Trophoblast cell (in vitro differentiated cells and primary cell): ENCODE measurements around the gene RTP1.

Experiments
- DNase-seq, 2 donors: peaks; one replicate each; pipeline ENCODE4 v3.0.0-alpha.2; 2016
- H2AFZ ChIP-seq: 2 replicates; pipeline ENCODE4 v1.6.1; 2013; ENCODE audit warnings: low read length, moderate library complexity, mild to moderate bottlenecking; ENCODE audit not compliant: insufficient read depth, poor library complexity
- H2AK5ac ChIP-seq: 2 replicates; pipeline ENCODE4 v1.6.1; 2013; ENCODE audit warnings: mild to moderate bottlenecking, low read length
- H2BK120ac ChIP-seq: 2 replicates; pipeline ENCODE4 v1.6.1; 2013; ENCODE audit warnings: low read length, mild to moderate bottlenecking, moderate library complexity; ENCODE audit not compliant: insufficient read depth, poor library complexity
- H2BK12ac ChIP-seq: 2 replicates; pipeline ENCODE4 v1.6.1; 2013; ENCODE audit warnings: mild to moderate bottlenecking, low read length, moderate library complexity
- H2BK5ac ChIP-seq: 2 replicates; pipeline ENCODE4 v1.6.1; 2013; ENCODE audit warnings: low read length, low read depth, moderate library complexity, mild to moderate bottlenecking; ENCODE audit not compliant: poor library complexity
- H3K14ac ChIP-seq: 2 replicates; pipeline ENCODE4 v1.6.1; 2013; ENCODE audit warnings: mild to moderate bottlenecking, low read length
- H3K18ac ChIP-seq: 2 replicates; pipeline ENCODE4 v1.6.1; 2013; ENCODE audit warnings: mild to moderate bottlenecking, low read length
- H3K23ac ChIP-seq: 2 replicates; pipeline ENCODE4 v1.6.1; 2013; ENCODE audit warnings: low read length
- H3K27ac ChIP-seq: 2 replicates; pipeline ENCODE4 v1.5.1; 2013; ENCODE audit warnings: low read depth, mild to moderate bottlenecking, inconsistent platforms, low read length, moderate library complexity
- H3K27me3 ChIP-seq: 2 replicates; pipeline ENCODE4 v1.6.1; 2013; ENCODE audit warnings: inconsistent platforms, mild to moderate bottlenecking, low read length, moderate library complexity; ENCODE audit not compliant: insufficient read depth
- H3K36me3 ChIP-seq, 2 experiments: 1 replicate in 1 of 2; 2 replicates in 1 of 2; pipeline ENCODE4 v1.6.1; 2013; ENCODE audit warnings: low read length in 2 of 2, mild to moderate bottlenecking in 2 of 2, moderate library complexity in 1 of 2; ENCODE audit not compliant: insufficient read depth in 2 of 2, control insufficient read depth in 1 of 2
- H3K4ac ChIP-seq: 2 replicates; pipeline ENCODE4 v1.6.1; 2013; ENCODE audit warnings: low read depth, mild to moderate bottlenecking, low read length, moderate library complexity
- H3K4me1 ChIP-seq, 2 experiments: 1 replicate in 1 of 2; 2 replicates in 1 of 2; pipeline ENCODE4 v1.6.1; 2013; ENCODE audit warnings: low read length in 2 of 2, mild to moderate bottlenecking in 2 of 2, moderate library complexity in 1 of 2; ENCODE audit not compliant: insufficient read depth in 2 of 2, control insufficient read depth in 1 of 2
- H3K4me2 ChIP-seq: 2 replicates; pipeline ENCODE4 v1.6.1; 2013; ENCODE audit warnings: inconsistent platforms, mild to moderate bottlenecking, low read length, moderate library complexity
- H3K4me3 ChIP-seq: 2 replicates; pipeline ENCODE4 v1.5.1; 2013; ENCODE audit warnings: mild to moderate bottlenecking, low read depth, low read length, inconsistent platforms
- H3K79me1 ChIP-seq: one replicate; pipeline ENCODE4 v1.6.1; 2013; ENCODE audit warnings: low read length
- H3K79me2 ChIP-seq: 2 replicates; pipeline ENCODE4 v1.6.1; 2013; ENCODE audit warnings: low read length, mild to moderate bottlenecking; ENCODE audit not compliant: control insufficient read depth, insufficient read depth, poor library complexity
- H3K9ac ChIP-seq: 2 replicates; pipeline ENCODE4 v1.6.1; 2013; ENCODE audit warnings: mild to moderate bottlenecking, low read length
- H3K9me3 ChIP-seq: 2 replicates; pipeline ENCODE4 v1.6.1; 2013; ENCODE audit warnings: low read depth, mild to moderate bottlenecking, control low read depth, inconsistent platforms, low read length; ENCODE audit not compliant: insufficient read depth
- H4K12ac ChIP-seq: 2 replicates; pipeline ENCODE4 v1.6.1; 2013; ENCODE audit warnings: low read depth, mild to moderate bottlenecking, low read length, moderate library complexity
- H4K8ac ChIP-seq: 2 replicates; pipeline ENCODE4 v1.6.1; 2013; ENCODE audit warnings: low read depth, mild to moderate bottlenecking, low read length, moderate library complexity
- H4K91ac ChIP-seq: one replicate; pipeline ENCODE4 v1.6.1; 2013; ENCODE audit warnings: low read depth, mild to moderate bottlenecking, low read length, moderate library complexity
- WGBS: extraction: QIAGEN DNeasy Blood & Tissue Kit; methylation state at CpG from one replicate; pipeline ENCODE4 v1.1.7; 2013; ENCODE audit warnings: missing lambda C conversion rate; ENCODE audit not compliant: insufficient read length, insufficient coverage; ENCODE audit errors: extremely low coverage; 5-methylcytosine and 5-hydroxymethylcytosine counted together

Gene RTP1

GRCh38 chr3:187162265-187162953 is 34.9 kb upstream of the RTP1 start:
- no peak overlapping the region for H2AFZ ChIP-seq
- H3K9me3 ChIP-seq, result peaks cover 6% of the 10 kb centered on the region
- H3K4ac ChIP-seq, result no peak overlapping the region
- no peak overlapping the region for H4K91ac ChIP-seq
- no peak for DNase-seq
- no CpG with 5 or more reads among the region's 6 CpGs for WGBS
- H3K18ac ChIP-seq, result no peak overlapping the region
- no peak overlapping the region for H3K23ac ChIP-seq
- no peaks in the 10 kb centered on the region for H3K27me3 ChIP-seq
- no peaks in the 10 kb centered on the region for H3K36me3 ChIP-seq
- no peak overlapping the region for H2BK5ac ChIP-seq
- no peaks in the 10 kb centered on the region for H3K79me2 ChIP-seq
- no peak overlapping the region for H4K8ac ChIP-seq
- no peak overlapping the region for H3K4me3 ChIP-seq
- H3K9ac ChIP-seq, result no peak overlapping the region
- no peak overlapping the region for H3K27ac ChIP-seq
- no peak overlapping the region for H2BK120ac ChIP-seq
- no peak overlapping the region for H3K4me2 ChIP-seq
- H3K14ac ChIP-seq, result no peak overlapping the region
- no peaks in the 10 kb centered on the region for H3K4me1 ChIP-seq
- no peak overlapping the region for H2BK12ac ChIP-seq
- no peak overlapping the region for H4K12ac ChIP-seq
- H2AK5ac ChIP-seq, result no peak overlapping the region
- no peaks in the 10 kb centered on the region for H3K79me1 ChIP-seq

GRCh38 chr3:187165144-187165543 is 32.1 kb upstream of the RTP1 start:
- Histone ChIP-seq H3K4me1 (peaks cover 0 to 4% of the 10 kb centered on the region in 2 experiments), H3K9me3 (no peaks in the 10 kb centered on the region), H3K23ac (no peak overlapping the region), H3K27ac (no peak overlapping the region), H2BK12ac (no peak overlapping the region), H4K8ac (no peak overlapping the region), H3K36me3 (no peaks in the 10 kb centered on the region), H3K79me1 (no peaks in the 10 kb centered on the region), H4K12ac (no peak overlapping the region), H2BK5ac (no peak overlapping the region), H2AK5ac (no peak overlapping the region), H3K4me3 (no peak overlapping the region), H3K4me2 (no peak overlapping the region), H2BK120ac (no peak overlapping the region), H3K14ac (no peak overlapping the region), H2AFZ (no peak overlapping the region), H3K27me3 (no peaks in the 10 kb centered on the region), H3K79me2 (no peaks in the 10 kb centered on the region), H4K91ac (no peak overlapping the region), H3K4ac (no peak overlapping the region), H3K18ac (no peak overlapping the region), H3K9ac (no peak overlapping the region)
- no CpG with 5 or more reads among the region's 3 CpGs for whole genome bisulfite sequencing
- DNase-seq, result peak; percentile 45 to 85

GRCh38 chr3:187166750-187167149 is 30.5 kb upstream of the RTP1 start:
- no peaks in the 10 kb centered on the region for H3K79me2 ChIP-seq
- H3K23ac ChIP-seq, result no peak overlapping the region
- H3K4me1 ChIP-seq, result peaks cover 0 to 6% of the 10 kb centered on the region in 2 experiments
- H3K4me3 ChIP-seq, result no peak overlapping the region
- no peak overlapping the region for H2AFZ ChIP-seq
- peaks cover 2% of the 10 kb centered on the region for H3K79me1 ChIP-seq
- H2BK12ac ChIP-seq, result no peak overlapping the region
- no peak overlapping the region for H3K18ac ChIP-seq
- H3K27ac ChIP-seq, result no peak overlapping the region
- no peak overlapping the region for H4K12ac ChIP-seq
- no peak overlapping the region for H4K8ac ChIP-seq
- no peak overlapping the region for H3K4me2 ChIP-seq
- H2AK5ac ChIP-seq, result no peak overlapping the region
- no peak for DNase-seq
- H3K14ac ChIP-seq, result no peak overlapping the region
- H3K9me3 ChIP-seq, result no peaks in the 10 kb centered on the region
- H3K4ac ChIP-seq, result no peak overlapping the region
- H4K91ac ChIP-seq, result no peak overlapping the region
- no peak overlapping the region for H2BK120ac ChIP-seq
- no peak overlapping the region for H2BK5ac ChIP-seq
- no peaks in the 10 kb centered on the region for H3K36me3 ChIP-seq
- H3K27me3 ChIP-seq, result no peaks in the 10 kb centered on the region
- no CpG with 5 or more reads among the region's 8 CpGs for WGBS
- no peak overlapping the region for H3K9ac ChIP-seq

GRCh38 chr3:187167777-187168176 is 29.5 kb upstream of the RTP1 start:
- H4K8ac ChIP-seq, result no peak overlapping the region
- H3K23ac ChIP-seq, result no peak overlapping the region
- no peak overlapping the region for H2BK120ac ChIP-seq
- no peak overlapping the region for H3K4ac ChIP-seq
- WGBS, result no CpG with 5 or more reads among the region's 5 CpGs
- no peak overlapping the region for H2AFZ ChIP-seq
- H4K12ac ChIP-seq, result no peak overlapping the region
- H3K9ac ChIP-seq, result no peak overlapping the region
- no peak overlapping the region for H3K18ac ChIP-seq
- no peak overlapping the region for H3K4me3 ChIP-seq
- no peak overlapping the region for H2BK12ac ChIP-seq
- peaks cover 0 to 6% of the 10 kb centered on the region in 2 experiments for H3K4me1 ChIP-seq
- H3K27me3 ChIP-seq, result no peaks in the 10 kb centered on the region
- no peaks in the 10 kb centered on the region for H3K9me3 ChIP-seq
- H3K14ac ChIP-seq, result no peak overlapping the region
- no peak overlapping the region for H2BK5ac ChIP-seq
- H3K36me3 ChIP-seq, result no peaks in the 10 kb centered on the region
- no peak overlapping the region for H4K91ac ChIP-seq
- H3K79me1 ChIP-seq, result peaks cover 2% of the 10 kb centered on the region
- H3K4me2 ChIP-seq, result no peak overlapping the region
- no peaks in the 10 kb centered on the region for H3K79me2 ChIP-seq
- no peak overlapping the region for H2AK5ac ChIP-seq
- H3K27ac ChIP-seq, result no peak overlapping the region
- no peak for DNase-seq
